GM13977 (cell line): Measurements from ENCODE around the gene BCLAF3.
A peak's percentile ranks its signal among the peaks of the same experiment; 100 is the strongest.

ENCODE experiments used
- DNase-seq: peaks from one replicate; pipeline ENCODE4 v3.0.0; 2012; ENCODE audit warnings: low spot score
- in situ Hi-C: fragments of 300-500 bp; cut with MboI; formaldehyde crosslinking; loops from one replicate; pipeline ENCODE4 v1.12.0; 2022; ENCODE audit warnings: low sequenced_read_pairs, low pct_unique_long_range_greater_than_20kb, mixed read lengths, inconsistent platforms; ENCODE audit not compliant: unreplicated experiment
- TF ChIP-seq, protein P1 (sequence below): IDR thresholded peaks from 2 replicates; pipeline ENCODE4 v1.5.1; 2012; ENCODE audit warnings: mild to moderate bottlenecking, control low read depth; ENCODE audit not compliant: insufficient read depth; ENCODE audit errors: extremely low read depth, missing control alignments

BCLAF3 gene

GRCh38 chrX:19975845-19976244, 15.0 kb downstream of the BCLAF3 start:
- in situ Hi-C loops: no loop called here
- no peak for DNase-seq

DNA sequence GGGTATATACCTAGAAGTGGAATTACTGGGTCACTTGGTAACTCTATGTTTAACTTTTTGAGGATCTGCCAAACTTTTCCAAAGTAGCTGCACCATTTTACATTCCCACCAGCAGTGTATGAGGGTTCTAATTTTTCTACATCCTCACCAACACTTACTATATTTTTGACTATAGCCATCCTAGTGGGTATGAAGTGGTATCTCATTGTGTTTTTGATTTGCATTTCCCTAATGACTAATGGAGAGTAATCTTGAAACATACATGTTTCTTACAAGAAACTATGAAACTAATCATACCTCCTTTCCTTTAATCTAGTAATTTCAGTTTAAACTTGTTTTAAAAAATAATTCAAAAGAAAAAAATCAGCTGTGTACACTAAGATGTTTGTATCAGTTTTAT, 17.9 kb downstream of the BCLAF3 start:
- in situ Hi-C loops: no loop called here
- TF ChIP-seq, protein P1, sequence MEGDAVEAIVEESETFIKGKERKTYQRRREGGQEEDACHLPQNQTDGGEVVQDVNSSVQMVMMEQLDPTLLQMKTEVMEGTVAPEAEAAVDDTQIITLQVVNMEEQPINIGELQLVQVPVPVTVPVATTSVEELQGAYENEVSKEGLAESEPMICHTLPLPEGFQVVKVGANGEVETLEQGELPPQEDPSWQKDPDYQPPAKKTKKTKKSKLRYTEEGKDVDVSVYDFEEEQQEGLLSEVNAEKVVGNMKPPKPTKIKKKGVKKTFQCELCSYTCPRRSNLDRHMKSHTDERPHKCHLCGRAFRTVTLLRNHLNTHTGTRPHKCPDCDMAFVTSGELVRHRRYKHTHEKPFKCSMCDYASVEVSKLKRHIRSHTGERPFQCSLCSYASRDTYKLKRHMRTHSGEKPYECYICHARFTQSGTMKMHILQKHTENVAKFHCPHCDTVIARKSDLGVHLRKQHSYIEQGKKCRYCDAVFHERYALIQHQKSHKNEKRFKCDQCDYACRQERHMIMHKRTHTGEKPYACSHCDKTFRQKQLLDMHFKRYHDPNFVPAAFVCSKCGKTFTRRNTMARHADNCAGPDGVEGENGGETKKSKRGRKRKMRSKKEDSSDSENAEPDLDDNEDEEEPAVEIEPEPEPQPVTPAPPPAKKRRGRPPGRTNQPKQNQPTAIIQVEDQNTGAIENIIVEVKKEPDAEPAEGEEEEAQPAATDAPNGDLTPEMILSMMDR: no peak
- DNase-seq: no peak

More at GRCh38 chrX:19975845-19976244, 15.0 kb downstream of the BCLAF3 start:
- TF ChIP-seq, protein P1: no peak

DNA sequence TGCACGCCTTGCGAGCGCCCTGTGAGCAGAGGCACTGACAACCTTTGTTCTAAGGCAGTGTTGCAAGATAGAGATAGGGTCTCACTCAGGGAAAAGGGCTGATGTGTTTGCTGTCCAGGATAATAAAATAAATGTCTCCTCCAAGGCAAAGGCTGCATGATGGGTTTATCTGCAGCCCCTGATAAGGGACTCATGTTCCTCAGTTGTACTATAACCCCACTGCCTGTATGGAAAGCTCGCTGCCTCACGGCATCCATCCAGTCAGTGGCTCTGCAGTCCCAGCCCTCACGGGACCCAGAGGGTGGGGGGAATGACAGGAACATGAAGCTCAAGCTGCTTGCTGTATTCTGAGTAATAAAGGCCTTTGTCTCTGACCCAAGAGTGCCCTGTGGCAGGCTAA, 22.6 kb downstream of the BCLAF3 start:
- DNase-seq: no peak
- in situ Hi-C loops: no loop called here
- TF ChIP-seq, protein P1: no peak

GRCh38 chrX:19966056-19966455, 24.8 kb downstream of the BCLAF3 start:
- in situ Hi-C loops: no loop called here
- DNase-seq: no peak
- TF ChIP-seq, protein P1: no peak

DNA sequence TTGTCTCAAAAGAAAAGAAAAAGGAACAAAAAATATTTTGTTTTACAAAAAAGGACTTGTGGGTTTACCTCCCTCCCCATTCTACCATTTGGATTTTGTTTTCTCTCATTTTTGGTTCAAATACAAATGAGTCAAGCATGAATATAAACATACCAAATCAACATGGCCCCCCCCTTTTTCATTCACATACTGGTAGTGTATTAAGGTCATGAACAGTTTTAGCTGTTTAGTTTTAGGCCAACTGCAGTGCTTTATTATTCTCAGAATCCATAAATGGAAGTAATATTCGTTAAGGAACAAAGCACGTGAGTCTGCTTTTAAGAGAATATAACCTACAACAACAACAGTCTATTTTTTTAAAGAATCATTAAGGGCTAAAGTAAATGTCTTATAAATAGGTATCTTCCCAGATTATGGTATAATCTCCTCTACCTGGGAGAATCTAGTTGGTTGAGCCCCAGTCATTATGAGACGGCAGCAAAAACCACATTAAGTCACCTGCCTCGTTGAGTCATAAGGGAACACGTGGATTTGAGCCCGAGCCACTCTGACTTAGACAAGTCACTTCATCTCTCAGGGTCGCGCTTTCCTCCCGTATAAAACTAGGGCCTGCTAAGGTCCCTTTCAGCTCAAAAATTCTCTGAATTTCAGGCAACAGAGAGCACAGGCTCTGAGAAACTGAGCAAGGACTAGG, 26.7 kb downstream of the BCLAF3 start:
- in situ Hi-C loops: no loop called here
- DNase-seq: peak; percentile 34
- TF ChIP-seq, protein P1: no peak

- TF ChIP-seq, protein P1: no peak
- in situ Hi-C loops: no loop called here
- no peak for DNase-seq
These were observed 29.9 kb downstream of the BCLAF3 start for GRCh38 chrX:19960913-19961312.
